Liver (tissue), 9 donors: ENCODE data around the gene CNEP1R1. TPM values are rescaled to one million over a fixed set of nuclear protein-coding genes. Genes with fewer than 3 reads are reported as not detected.

Experiments
- DNase-seq: peaks from one replicate; pipeline ENCODE4 v3.0.0-alpha.2; 2017; ENCODE audit warnings: low spot score
- H3K27ac ChIP-seq, 2 donors: one replicate each; pipeline ENCODE4 v1.7.0; 2013; ENCODE audit warnings: inconsistent platforms in 2 of 2, low read length in 2 of 2, control low read depth in 1 of 2, low read depth in 1 of 2, mild to moderate bottlenecking in 1 of 2
- H3K27me3 ChIP-seq, 4 donors: one replicate each; pipeline versions ENCODE4 v1.6.1 to v1.7.0; 2013; ENCODE audit warnings: low read length in 3 of 4, inconsistent platforms in 1 of 4, mild to moderate bottlenecking in 1 of 4, moderate library complexity in 1 of 4; ENCODE audit not compliant: control insufficient read depth in 4 of 4, insufficient read depth in 4 of 4
- H3K36me3 ChIP-seq, 4 donors: one replicate each; pipeline versions ENCODE4 v1.6.1 to v1.7.0; 2013; ENCODE audit warnings: low read length in 3 of 4, mild to moderate bottlenecking in 3 of 4, low read depth in 1 of 4, moderate library complexity in 1 of 4; ENCODE audit not compliant: control insufficient read depth in 4 of 4, insufficient read depth in 3 of 4
- H3K4me1 ChIP-seq, 4 donors: one replicate each; pipeline versions ENCODE4 v1.6.1 to v1.7.0; 2013; ENCODE audit warnings: low read length in 3 of 4, mild to moderate bottlenecking in 3 of 4, moderate library complexity in 1 of 4; ENCODE audit not compliant: control insufficient read depth in 4 of 4, insufficient read depth in 4 of 4
- H3K4me3 ChIP-seq, 3 donors: one replicate each; pipeline versions ENCODE4 v1.6.1 to v1.7.0; 2013; ENCODE audit warnings: low read length in 3 of 3, control low read depth in 1 of 3, low read depth in 1 of 3, mild to moderate bottlenecking in 1 of 3
- H3K9ac ChIP-seq, 2 donors: one replicate each; pipeline ENCODE4 v1.7.0; 2013; ENCODE audit warnings: low read length in 2 of 2, mild to moderate bottlenecking in 2 of 2, moderate library complexity in 2 of 2, control low read depth in 1 of 2, low read depth in 1 of 2
- H3K9me3 ChIP-seq, 4 donors: one replicate each; pipeline versions ENCODE4 v1.6.1 to v1.7.0; 2013; ENCODE audit warnings: low read length in 3 of 4; ENCODE audit not compliant: control insufficient read depth in 4 of 4
- EGR1 ChIP-seq, 2 donors: IDR thresholded peaks; 2 replicates each; pipeline ENCODE4 v1.6.1; 2016 to 2018; ENCODE audit warnings: antibody characterized with exemption in 2 of 2, low read depth in 2 of 2
- FOXA1 ChIP-seq: IDR thresholded peaks from 2 replicates; pipeline ENCODE4 v1.6.1; 2016; ENCODE audit warnings: antibody characterized with exemption
- FOXA2 ChIP-seq: IDR thresholded peaks from 2 replicates; pipeline ENCODE4 v1.6.1; 2016; ENCODE audit warnings: antibody characterized with exemption
- GABPA ChIP-seq, 2 donors: IDR thresholded peaks in 1 of 2; conservative IDR thresholded peaks in 1 of 2; 2 replicates each; pipeline ENCODE4 v1.6.1; 2016; ENCODE audit warnings: antibody characterized with exemption in 2 of 2, mild to moderate bottlenecking in 1 of 2, moderate library complexity in 1 of 2
- HNF4A ChIP-seq, 2 donors: conservative IDR thresholded peaks; 2 replicates each; pipeline ENCODE4 v1.6.1; 2016; ENCODE audit warnings: antibody characterized with exemption in 2 of 2, mild to moderate bottlenecking in 2 of 2
- HNF4G ChIP-seq: IDR thresholded peaks from 2 replicates; pipeline ENCODE4 v1.6.1; 2016; ENCODE audit warnings: antibody characterized with exemption
- JUND ChIP-seq, 2 donors: IDR thresholded peaks; 2 replicates each; pipeline ENCODE4 v1.6.1; 2016; ENCODE audit warnings: antibody characterized with exemption in 2 of 2
- MAX ChIP-seq: IDR thresholded peaks from 2 replicates; pipeline ENCODE4 v1.6.1; 2016; ENCODE audit warnings: antibody characterized with exemption
- NR2F2 ChIP-seq: IDR thresholded peaks from 2 replicates; pipeline ENCODE4 v1.6.1; 2016; ENCODE audit warnings: antibody characterized with exemption
- RAD21 ChIP-seq, 2 donors: IDR thresholded peaks; 2 replicates each; pipeline ENCODE4 v1.6.1; 2016; ENCODE audit warnings: antibody characterized with exemption in 2 of 2, mild to moderate bottlenecking in 2 of 2
- RXRA ChIP-seq, 2 donors: IDR thresholded peaks; 2 replicates each; pipeline ENCODE4 v1.6.1; 2017 to 2018; ENCODE audit warnings: antibody characterized with exemption in 2 of 2, mild to moderate bottlenecking in 1 of 2
- SP1 ChIP-seq: IDR thresholded peaks from 2 replicates; pipeline ENCODE4 v1.6.1; 2018; ENCODE audit warnings: antibody characterized with exemption, mild to moderate bottlenecking
- TAF1 ChIP-seq: conservative IDR thresholded peaks from 2 replicates; pipeline ENCODE4 v1.6.1; 2016; ENCODE audit warnings: antibody characterized with exemption, mild to moderate bottlenecking
- YY1 ChIP-seq: IDR thresholded peaks from 2 replicates; pipeline ENCODE4 v1.6.1; 2016; ENCODE audit warnings: antibody characterized with exemption, mild to moderate bottlenecking
- WGBS: extraction: QIAGEN DNeasy Blood & Tissue Kit; methylation state at CpG from one replicate; pipeline ENCODE4 v1.1.7; 2013; 5-methylcytosine and 5-hydroxymethylcytosine counted together
- polyA plus RNA-seq, 2 donors: library from polyadenylated mRNA; stranded (reverse) in 1 of 2; unstranded in 1 of 2; fragments of 200-250 nt in 1 of 2; fragments of >200 nt in 1 of 2; fragmentation: Nextera tagmentation in 1 of 2; extraction: Ambion mirVana in 1 of 2; gene quantifications; one replicate each; pipeline versions ENCODE4 v1.2.1 to v1.2.3, GENCODE V29; 2013 to 2015
- total RNA-seq, 2 donors: library from RNA; depleted of rRNA; stranded (reverse); fragments of >200 nt; gene quantifications; one replicate each; pipeline ENCODE4 v1.2.3, GENCODE V29; 2014
- TF ChIP-seq, protein P1 (sequence below): IDR thresholded peaks from 2 replicates; pipeline ENCODE4 v1.6.1; 2016; ENCODE audit warnings: antibody characterized with exemption
- TF ChIP-seq, protein P2 (sequence below): IDR thresholded peaks from 2 replicates; pipeline ENCODE4 v1.6.1; 2016; ENCODE audit warnings: antibody characterized with exemption, mild to moderate bottlenecking
- TF ChIP-seq, protein P3 (sequence below): IDR thresholded peaks from 2 replicates; pipeline ENCODE4 v1.6.1; 2016; ENCODE audit warnings: antibody characterized with exemption
- TF ChIP-seq, protein P4 (sequence below): fragments of 150-350 bp; IDR thresholded peaks from 2 replicates; pipeline ENCODE4 v1.5.1; 2017; ENCODE audit warnings: improper control_type of control experiment, low read depth, low read length; ENCODE audit not compliant: missing input control
- donor health status: healthy.
- donor health status: healthy.
- donor health status: healthy.
- donor health status: healthy.
- donor health status: healthy.

Gene CNEP1R1
- total and polyA plus RNA-seq, 4 donors: 4.2 to 21.6 (median 8.8) TPM

DNA sequence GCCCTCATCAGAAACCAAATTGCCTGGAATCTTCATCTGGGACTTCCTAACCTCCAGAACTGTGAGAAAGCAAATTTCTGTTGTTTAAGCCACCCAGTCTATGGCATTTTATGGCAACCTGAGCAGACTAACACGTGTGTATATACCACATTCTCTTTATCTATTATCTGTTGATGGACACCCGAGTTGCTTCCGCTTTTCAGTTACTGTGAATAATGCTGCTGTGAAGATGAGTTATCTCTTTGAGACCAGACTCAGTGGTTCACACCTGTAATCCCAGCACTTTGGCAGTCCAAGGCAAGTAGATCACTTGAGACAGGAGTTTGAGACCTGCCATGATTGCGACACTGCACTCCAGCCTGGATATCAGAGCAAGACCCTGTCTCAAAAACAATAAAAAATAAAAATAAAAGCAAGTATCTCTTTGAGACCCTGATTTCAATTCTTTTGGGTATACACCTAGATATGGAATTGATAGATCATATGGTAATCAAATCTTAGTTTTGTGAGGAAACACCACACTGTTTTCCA is 27.2 kb upstream of the CNEP1R1 start:
- TF ChIP-seq RXRA (IDR thresholded peaks at IDR 0.05): no peak
- TF ChIP-seq, protein P1, sequence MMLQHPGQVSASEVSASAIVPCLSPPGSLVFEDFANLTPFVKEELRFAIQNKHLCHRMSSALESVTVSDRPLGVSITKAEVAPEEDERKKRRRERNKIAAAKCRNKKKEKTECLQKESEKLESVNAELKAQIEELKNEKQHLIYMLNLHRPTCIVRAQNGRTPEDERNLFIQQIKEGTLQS: no peak
- no peak for TF ChIP-seq TAF1
- H3K4me1 ChIP-seq: no peaks in the 10 kb centered on the region
- DNase-seq: no peak
- peaks cover 0 to 2% (median 0%) of the 10 kb centered on the region in 4 donors for H3K9me3 ChIP-seq
- no peak overlapping the region for H3K9ac ChIP-seq
- H3K4me3 ChIP-seq: no peak overlapping the region
- H3K27ac ChIP-seq: no peak overlapping the region
- WGBS: 82% methylated on average over 4 of the region's 4 CpGs
- H3K27me3 ChIP-seq: no peaks in the 10 kb centered on the region
- no peaks in the 10 kb centered on the region for H3K36me3 ChIP-seq

- TF ChIP-seq GABPA (IDR thresholded peaks at IDR 0.05 in 1 of 2, conservative IDR thresholded peaks at IDR 0.05 in 1 of 2) (no peak), RAD21 (IDR thresholded peaks at IDR 0.05) (no peak), JUND (IDR thresholded peaks at IDR 0.05) (no peak), RXRA (IDR thresholded peaks at IDR 0.05) (no peak), MAX (no peak), NR2F2 (no peak), YY1 (no peak), FOXA2 (no peak), HNF4G (no peak), EGR1 (IDR thresholded peaks at IDR 0.05; ENCODE audit: low read depth in 2 of 2) (no peak), TAF1 (no peak), FOXA1 (no peak), SP1 (no peak), HNF4A (conservative IDR thresholded peaks at IDR 0.05) (no peak)
- TF ChIP-seq, protein P2, sequence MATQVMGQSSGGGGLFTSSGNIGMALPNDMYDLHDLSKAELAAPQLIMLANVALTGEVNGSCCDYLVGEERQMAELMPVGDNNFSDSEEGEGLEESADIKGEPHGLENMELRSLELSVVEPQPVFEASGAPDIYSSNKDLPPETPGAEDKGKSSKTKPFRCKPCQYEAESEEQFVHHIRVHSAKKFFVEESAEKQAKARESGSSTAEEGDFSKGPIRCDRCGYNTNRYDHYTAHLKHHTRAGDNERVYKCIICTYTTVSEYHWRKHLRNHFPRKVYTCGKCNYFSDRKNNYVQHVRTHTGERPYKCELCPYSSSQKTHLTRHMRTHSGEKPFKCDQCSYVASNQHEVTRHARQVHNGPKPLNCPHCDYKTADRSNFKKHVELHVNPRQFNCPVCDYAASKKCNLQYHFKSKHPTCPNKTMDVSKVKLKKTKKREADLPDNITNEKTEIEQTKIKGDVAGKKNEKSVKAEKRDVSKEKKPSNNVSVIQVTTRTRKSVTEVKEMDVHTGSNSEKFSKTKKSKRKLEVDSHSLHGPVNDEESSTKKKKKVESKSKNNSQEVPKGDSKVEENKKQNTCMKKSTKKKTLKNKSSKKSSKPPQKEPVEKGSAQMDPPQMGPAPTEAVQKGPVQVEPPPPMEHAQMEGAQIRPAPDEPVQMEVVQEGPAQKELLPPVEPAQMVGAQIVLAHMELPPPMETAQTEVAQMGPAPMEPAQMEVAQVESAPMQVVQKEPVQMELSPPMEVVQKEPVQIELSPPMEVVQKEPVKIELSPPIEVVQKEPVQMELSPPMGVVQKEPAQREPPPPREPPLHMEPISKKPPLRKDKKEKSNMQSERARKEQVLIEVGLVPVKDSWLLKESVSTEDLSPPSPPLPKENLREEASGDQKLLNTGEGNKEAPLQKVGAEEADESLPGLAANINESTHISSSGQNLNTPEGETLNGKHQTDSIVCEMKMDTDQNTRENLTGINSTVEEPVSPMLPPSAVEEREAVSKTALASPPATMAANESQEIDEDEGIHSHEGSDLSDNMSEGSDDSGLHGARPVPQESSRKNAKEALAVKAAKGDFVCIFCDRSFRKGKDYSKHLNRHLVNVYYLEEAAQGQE: no peak
- TF ChIP-seq, protein P1: no peak
- TF ChIP-seq, protein P3, sequence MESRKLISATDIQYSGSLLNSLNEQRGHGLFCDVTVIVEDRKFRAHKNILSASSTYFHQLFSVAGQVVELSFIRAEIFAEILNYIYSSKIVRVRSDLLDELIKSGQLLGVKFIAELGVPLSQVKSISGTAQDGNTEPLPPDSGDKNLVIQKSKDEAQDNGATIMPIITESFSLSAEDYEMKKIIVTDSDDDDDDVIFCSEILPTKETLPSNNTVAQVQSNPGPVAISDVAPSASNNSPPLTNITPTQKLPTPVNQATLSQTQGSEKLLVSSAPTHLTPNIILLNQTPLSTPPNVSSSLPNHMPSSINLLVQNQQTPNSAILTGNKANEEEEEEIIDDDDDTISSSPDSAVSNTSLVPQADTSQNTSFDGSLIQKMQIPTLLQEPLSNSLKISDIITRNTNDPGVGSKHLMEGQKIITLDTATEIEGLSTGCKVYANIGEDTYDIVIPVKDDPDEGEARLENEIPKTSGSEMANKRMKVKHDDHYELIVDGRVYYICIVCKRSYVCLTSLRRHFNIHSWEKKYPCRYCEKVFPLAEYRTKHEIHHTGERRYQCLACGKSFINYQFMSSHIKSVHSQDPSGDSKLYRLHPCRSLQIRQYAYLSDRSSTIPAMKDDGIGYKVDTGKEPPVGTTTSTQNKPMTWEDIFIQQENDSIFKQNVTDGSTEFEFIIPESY: no peak
- TF ChIP-seq, protein P4, sequence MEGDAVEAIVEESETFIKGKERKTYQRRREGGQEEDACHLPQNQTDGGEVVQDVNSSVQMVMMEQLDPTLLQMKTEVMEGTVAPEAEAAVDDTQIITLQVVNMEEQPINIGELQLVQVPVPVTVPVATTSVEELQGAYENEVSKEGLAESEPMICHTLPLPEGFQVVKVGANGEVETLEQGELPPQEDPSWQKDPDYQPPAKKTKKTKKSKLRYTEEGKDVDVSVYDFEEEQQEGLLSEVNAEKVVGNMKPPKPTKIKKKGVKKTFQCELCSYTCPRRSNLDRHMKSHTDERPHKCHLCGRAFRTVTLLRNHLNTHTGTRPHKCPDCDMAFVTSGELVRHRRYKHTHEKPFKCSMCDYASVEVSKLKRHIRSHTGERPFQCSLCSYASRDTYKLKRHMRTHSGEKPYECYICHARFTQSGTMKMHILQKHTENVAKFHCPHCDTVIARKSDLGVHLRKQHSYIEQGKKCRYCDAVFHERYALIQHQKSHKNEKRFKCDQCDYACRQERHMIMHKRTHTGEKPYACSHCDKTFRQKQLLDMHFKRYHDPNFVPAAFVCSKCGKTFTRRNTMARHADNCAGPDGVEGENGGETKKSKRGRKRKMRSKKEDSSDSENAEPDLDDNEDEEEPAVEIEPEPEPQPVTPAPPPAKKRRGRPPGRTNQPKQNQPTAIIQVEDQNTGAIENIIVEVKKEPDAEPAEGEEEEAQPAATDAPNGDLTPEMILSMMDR: no peak
- 93% methylated on average over 5 of the region's 5 CpGs for WGBS
Measured at GRCh38 chr16:49998991-49999390, 26.0 kb upstream of the CNEP1R1 start.

More at GRCh38 chr16:49998991-49999390, 26.0 kb upstream of the CNEP1R1 start:
- Histone ChIP-seq H3K9me3 (peaks cover 0 to 2% (median 0%) of the 10 kb centered on the region in 4 donors), H3K36me3 (no peaks in the 10 kb centered on the region), H3K4me1 (no peaks in the 10 kb centered on the region), H3K27ac (no peak overlapping the region), H3K9ac (no peak overlapping the region), H3K27me3 (no peaks in the 10 kb centered on the region), H3K4me3 (no peak overlapping the region)
- DNase-seq: no peak
